HCT116 (cell line): ENCODE results near the gene CNTNAP5. TPM values are rescaled to one million over a fixed set of nuclear protein-coding genes. Genes with fewer than 3 reads are reported as not detected.

Experiments used
- ATAC-seq: fragments of 200-7000 bp; cut with Tn5 transposase; 2 replicates; pipeline ENCODE4 v1.9.1; 2020; ENCODE audit warnings: mild to moderate bottlenecking, moderate library complexity
- BruUV-seq: library from RNA; stranded (reverse); fragments of 400-500 nt; replicated peaks from 2 replicates; lab custom pipeline; 2021; lab: Mats Ljungman, UMichigan
- CTCF ChIA-PET: fragments of 300-600 bp; sonication (Branson Sonifier 250); formaldehyde crosslinking; loops from one replicate; lab custom pipeline; 2021; ENCODE audit warnings: antibody characterized with exemption; lab: Charles Lee
- POLR2A ChIA-PET: fragments of 300-600, 350-600 bp; sonication (Branson Sonifier 250); formaldehyde crosslinking; loops from one replicate; lab custom pipeline; 2021; ENCODE audit warnings: antibody characterized with exemption; lab: Charles Lee
- RAD21 ChIA-PET, 2 experiments: fragments of 300-600 bp; sonication (Branson Sonifier 250); formaldehyde crosslinking; loops; one replicate each; lab custom pipeline; 2023; ENCODE audit warnings: low total read pairs in 2 of 2; ENCODE audit not compliant: uncharacterized antibody in 2 of 2, unreplicated experiment in 2 of 2, low non-redundant PET in 1 of 2; lab: Charles Lee
- DNase-seq: peaks from one replicate; pipeline ENCODE4 v3.0.0-alpha.2; 2010; ENCODE audit warnings: low read depth, low spot score
- H2AFZ ChIP-seq: fragments of 200-600 bp; shearing (Covaris generic), sonication (generic); 2 replicates; pipeline ENCODE4 v1.6.1; 2017; ENCODE audit warnings: low read depth, mixed run types, mixed read lengths, antibody characterized with exemption, low read length; ENCODE audit not compliant: poor library complexity, severe bottlenecking
- H3K27ac ChIP-seq: 2 replicates; pipeline ENCODE4 v1.5.1; 2012; ENCODE audit warnings: low read depth, low read length
- H3K27me3 ChIP-seq: fragments of 200-600 bp; sonication (generic); 2 replicates; pipeline ENCODE4 v1.6.1; 2016; ENCODE audit warnings: mixed run types, low read length, mixed read lengths; ENCODE audit not compliant: insufficient read depth
- H3K36me3 ChIP-seq, 2 experiments: fragments of 200-500 bp in 1 of 2; fragments of 200-600 bp in 1 of 2; sonication (Bioruptor generic) in 1 of 2; sonication (generic) in 1 of 2; 2 replicates each; pipeline versions ENCODE4 v1.5.1 to v1.6.1; 2014 to 2016; ENCODE audit warnings: low read length in 2 of 2, inconsistent platforms in 1 of 2, mixed read lengths in 1 of 2, mixed run types in 1 of 2; ENCODE audit not compliant: insufficient read depth in 2 of 2, control insufficient read depth in 1 of 2
- H3K4me1 ChIP-seq, 2 experiments: fragments of 200-600 bp in 1 of 2; sonication (generic) in 1 of 2; 2 replicates each; pipeline versions ENCODE4 v1.5.1 to v1.6.1; 2012 to 2017; ENCODE audit warnings: low read length in 2 of 2, inconsistent platforms in 1 of 2, mild to moderate bottlenecking in 1 of 2, mixed read lengths in 1 of 2, mixed run types in 1 of 2, moderate library complexity in 1 of 2; ENCODE audit not compliant: insufficient read depth in 2 of 2, control insufficient read depth in 1 of 2
- H3K4me2 ChIP-seq: fragments of 200-600 bp; sonication (generic); 2 replicates; pipeline ENCODE4 v1.6.1; 2017; ENCODE audit warnings: mixed run types, low read length, mixed read lengths
- H3K4me3 ChIP-seq, 2 experiments: fragments of 200-600 bp in 1 of 2; sonication (generic) in 1 of 2; replicated peaks in 1 of 2; 2 replicates each; pipeline ENCODE4 v1.5.1; 2011 to 2016; ENCODE audit warnings: low read length in 2 of 2, control low read depth in 1 of 2, low read depth in 1 of 2, mild to moderate bottlenecking in 1 of 2, mixed read lengths in 1 of 2, mixed run types in 1 of 2
- H3K79me2 ChIP-seq: fragments of 200-600 bp; sonication (generic); 2 replicates; pipeline ENCODE4 v1.6.1; 2017; ENCODE audit warnings: mild to moderate bottlenecking, mixed run types, low read length, moderate library complexity, mixed read lengths; ENCODE audit not compliant: insufficient read depth
- H3K9ac ChIP-seq: fragments of 200-600 bp; sonication (generic); 2 replicates; pipeline ENCODE4 v1.6.1; 2016; ENCODE audit warnings: low read length, mixed read lengths
- H3K9me2 ChIP-seq: fragments of 200-600 bp; sonication (generic), shearing (Covaris generic); 2 replicates; pipeline ENCODE4 v1.6.1; 2017; ENCODE audit warnings: mixed run types, mild to moderate bottlenecking, moderate library complexity; ENCODE audit not compliant: insufficient read depth
- H3K9me3 ChIP-seq, 2 experiments: fragments of 200-500 bp in 1 of 2; fragments of 200-600 bp in 1 of 2; sonication (Bioruptor generic) in 1 of 2; sonication (generic) in 1 of 2; 2 replicates each; pipeline ENCODE4 v1.6.1; 2014 to 2017; ENCODE audit warnings: low read length in 2 of 2, mixed read lengths in 2 of 2, inconsistent platforms in 1 of 2, low read depth in 1 of 2, mild to moderate bottlenecking in 1 of 2, mixed run types in 1 of 2, moderate library complexity in 1 of 2; ENCODE audit not compliant: control insufficient read depth in 1 of 2, insufficient read depth in 1 of 2
- H4K20me1 ChIP-seq: fragments of 200-600 bp; sonication (generic), shearing (Covaris generic); 2 replicates; pipeline ENCODE4 v1.6.1; 2017; ENCODE audit warnings: mixed run types, mild to moderate bottlenecking, moderate library complexity; ENCODE audit not compliant: insufficient read depth
- ATF3 ChIP-seq: IDR thresholded peaks from 2 replicates; pipeline ENCODE4 v1.6.1; 2012
- CBX3 ChIP-seq: IDR thresholded peaks from 2 replicates; pipeline ENCODE4 v1.6.1; 2012; ENCODE audit warnings: low read depth
- ELF1 ChIP-seq: IDR thresholded peaks from 2 replicates; pipeline ENCODE4 v1.6.1; 2012; ENCODE audit warnings: low read depth, borderline replicate concordance
- EZH2phosphoT487 ChIP-seq: fragments of 200-600 bp; IDR thresholded peaks from 2 replicates; pipeline ENCODE4 v1.6.1; 2018; ENCODE audit warnings: antibody characterized with exemption, borderline replicate concordance
- FOSL1 ChIP-seq: IDR thresholded peaks from 2 replicates; pipeline ENCODE4 v1.6.1; 2012; ENCODE audit warnings: low read depth
- MAX ChIP-seq: IDR thresholded peaks from 2 replicates; pipeline ENCODE4 v1.6.1; 2012
- POLR2A ChIP-seq: IDR thresholded peaks from 2 replicates; pipeline ENCODE4 v1.7.0; 2011; ENCODE audit warnings: borderline replicate concordance; ENCODE audit not compliant: insufficient read depth, insufficient read length; ENCODE audit errors: extremely low read depth
- RAD21 ChIP-seq: IDR thresholded peaks from 2 replicates; pipeline ENCODE4 v1.6.1; 2012; ENCODE audit warnings: low read depth, mild to moderate bottlenecking
- SIN3A ChIP-seq: IDR thresholded peaks from 2 replicates; pipeline ENCODE4 v1.6.1; 2012; ENCODE audit warnings: low read depth
- SP1 ChIP-seq: IDR thresholded peaks from 2 replicates; pipeline ENCODE4 v1.6.1; 2012; ENCODE audit warnings: low read depth
- SRF ChIP-seq: IDR thresholded peaks from 2 replicates; pipeline ENCODE4 v1.6.1; 2012; ENCODE audit warnings: low read depth
- TCF7L2 ChIP-seq: IDR thresholded peaks from 2 replicates; pipeline ENCODE4 v1.7.0; 2011; ENCODE audit warnings: borderline replicate concordance, inconsistent platforms; ENCODE audit not compliant: insufficient read depth, insufficient read length; ENCODE audit errors: extremely low read depth
- YY1 ChIP-seq: IDR thresholded peaks from 2 replicates; pipeline ENCODE4 v1.6.1; 2011; ENCODE audit warnings: low read length, low read depth, moderate library complexity, mild to moderate bottlenecking; ENCODE audit not compliant: insufficient replicate concordance; ENCODE audit errors: extremely low read depth
- ZFX ChIP-seq: fragments of 450-650 bp; IDR thresholded peaks from 2 replicates; pipeline ENCODE4 v1.6.1; 2017
- intact Hi-C: fragments of 100-400 bp; cut with micrococcal nuclease; formaldehyde crosslinking; loops from 2 replicates; pipeline ENCODE4 v1.10.0; 2022
- total RNA-seq: library from RNA; stranded (reverse); gene quantifications from one replicate; pipeline ENCODE4 v1.2.1, GENCODE V29; 2021; ENCODE audit not compliant: unreplicated experiment
- TF ChIP-seq, protein P1 (sequence below): IDR thresholded peaks from 2 replicates; pipeline ENCODE4 v1.6.1; 2011; ENCODE audit warnings: mild to moderate bottlenecking, low read length, moderate library complexity; ENCODE audit not compliant: insufficient replicate concordance; ENCODE audit errors: extremely low read depth
- TF ChIP-seq, protein P2 (sequence below): IDR thresholded peaks from 2 replicates; pipeline ENCODE4 v1.6.1; 2012; ENCODE audit warnings: low read depth

CNTNAP5 gene
- total RNA-seq, 1 experiment from 2014 or later: not detected

DNA sequence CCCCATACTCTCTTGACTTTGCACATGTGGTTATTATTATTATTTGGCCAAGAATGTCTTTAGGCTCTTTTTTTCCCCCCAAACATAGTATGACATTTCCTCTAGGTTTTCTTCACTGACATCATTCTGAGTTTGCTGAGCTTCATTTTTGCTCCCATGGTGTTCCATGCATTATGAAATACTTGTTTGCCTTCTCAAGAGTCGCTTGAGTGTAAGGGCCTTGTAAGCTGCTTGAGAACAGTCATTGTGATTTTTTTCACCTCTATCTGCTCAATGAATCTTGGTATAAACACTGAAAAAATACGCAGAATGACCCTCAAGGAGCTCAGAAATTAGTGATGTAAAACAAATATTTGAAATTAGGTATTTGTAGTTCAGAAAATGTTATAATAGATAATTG is 688.9 kb downstream of the CNTNAP5 start:
- no peak overlapping the region for H3K27ac ChIP-seq
- DNase-seq: no peak
- H2AFZ ChIP-seq: no peak overlapping the region
- BruUV-seq: no TSS peak
- TF ChIP-seq TCF7L2: no peak
- no peak for TF ChIP-seq SIN3A
- TF ChIP-seq FOSL1: no peak
- TF ChIP-seq CBX3: no peak
- no peak for TF ChIP-seq ZFX
- TF ChIP-seq RAD21: no peak
- no peak for TF ChIP-seq MAX
- no peak for TF ChIP-seq SP1
- no peaks in the 10 kb centered on the region for H4K20me1 ChIP-seq
- H3K4me1 ChIP-seq: no peaks in the 10 kb centered on the region
- intact Hi-C loops: no loop called here
- no peaks in the 10 kb centered on the region for H3K27me3 ChIP-seq
- POLR2A ChIA-PET: no interaction called here
- ATAC-seq: no peak
- peaks cover 0 to 16% of the 10 kb centered on the region in 2 experiments; a peak in 2 of 4 replicates for H3K9me3 ChIP-seq
- H3K4me2 ChIP-seq: no peak overlapping the region
- H3K9me2 ChIP-seq: no peaks in the 10 kb centered on the region
- no peaks in the 10 kb centered on the region; a peak in 1 of 4 replicates for H3K36me3 ChIP-seq
- H3K79me2 ChIP-seq: no peaks in the 10 kb centered on the region
- H3K4me3 ChIP-seq: no peak overlapping the region
- no peak overlapping the region for H3K9ac ChIP-seq
- RAD21 ChIA-PET: no interaction called here
- CTCF ChIA-PET: no interaction called here

DNA sequence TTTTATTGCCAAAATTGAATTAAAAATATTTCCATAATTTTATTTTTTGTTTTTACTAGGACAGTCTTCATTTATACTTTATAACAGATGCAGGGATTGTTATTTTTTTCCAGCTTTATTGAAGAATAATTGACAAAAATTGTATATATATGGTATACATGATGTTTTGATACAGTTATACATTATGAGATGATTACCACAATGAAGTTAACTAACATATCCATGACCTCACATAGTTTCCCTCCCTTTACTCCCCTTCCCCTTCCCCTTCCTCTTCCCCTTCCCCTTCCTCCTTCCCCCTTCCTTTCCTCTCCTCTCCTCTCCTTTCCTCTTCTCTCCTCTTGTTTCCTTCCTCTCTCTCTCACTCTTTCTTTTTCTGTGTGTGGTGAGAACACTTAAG is 700.1 kb downstream of the CNTNAP5 start:
- Histone ChIP-seq H3K9ac (no peak overlapping the region), H3K4me3 (no peak overlapping the region), H3K27ac (no peak overlapping the region), H4K20me1 (no peaks in the 10 kb centered on the region), H3K4me1 (no peaks in the 10 kb centered on the region), H3K27me3 (no peaks in the 10 kb centered on the region), H3K79me2 (no peaks in the 10 kb centered on the region), H3K9me2 (no peaks in the 10 kb centered on the region), H3K9me3 (peaks cover 0 to 12% of the 10 kb centered on the region in 2 experiments; a peak in 2 of 4 replicates), H2AFZ (no peak overlapping the region), H3K4me2 (no peak overlapping the region), H3K36me3 (no peaks in the 10 kb centered on the region)
- ATAC-seq (no peak), DNase-seq (no peak)
- CTCF ChIA-PET: no interaction called here
- POLR2A ChIA-PET: no interaction called here
- intact Hi-C loops: no loop called here
- no TSS peak for BruUV-seq
- RAD21 ChIA-PET: no interaction called here
- TF ChIP-seq SRF (no peak), FOSL1 (no peak), POLR2A (no peak), SIN3A (no peak), ATF3 (no peak), YY1 (no peak), EZH2phosphoT487 (no peak), SP1 (no peak), ELF1 (no peak)
- TF ChIP-seq, protein P1, sequence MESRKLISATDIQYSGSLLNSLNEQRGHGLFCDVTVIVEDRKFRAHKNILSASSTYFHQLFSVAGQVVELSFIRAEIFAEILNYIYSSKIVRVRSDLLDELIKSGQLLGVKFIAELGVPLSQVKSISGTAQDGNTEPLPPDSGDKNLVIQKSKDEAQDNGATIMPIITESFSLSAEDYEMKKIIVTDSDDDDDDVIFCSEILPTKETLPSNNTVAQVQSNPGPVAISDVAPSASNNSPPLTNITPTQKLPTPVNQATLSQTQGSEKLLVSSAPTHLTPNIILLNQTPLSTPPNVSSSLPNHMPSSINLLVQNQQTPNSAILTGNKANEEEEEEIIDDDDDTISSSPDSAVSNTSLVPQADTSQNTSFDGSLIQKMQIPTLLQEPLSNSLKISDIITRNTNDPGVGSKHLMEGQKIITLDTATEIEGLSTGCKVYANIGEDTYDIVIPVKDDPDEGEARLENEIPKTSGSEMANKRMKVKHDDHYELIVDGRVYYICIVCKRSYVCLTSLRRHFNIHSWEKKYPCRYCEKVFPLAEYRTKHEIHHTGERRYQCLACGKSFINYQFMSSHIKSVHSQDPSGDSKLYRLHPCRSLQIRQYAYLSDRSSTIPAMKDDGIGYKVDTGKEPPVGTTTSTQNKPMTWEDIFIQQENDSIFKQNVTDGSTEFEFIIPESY: no peak
- TF ChIP-seq, protein P2, sequence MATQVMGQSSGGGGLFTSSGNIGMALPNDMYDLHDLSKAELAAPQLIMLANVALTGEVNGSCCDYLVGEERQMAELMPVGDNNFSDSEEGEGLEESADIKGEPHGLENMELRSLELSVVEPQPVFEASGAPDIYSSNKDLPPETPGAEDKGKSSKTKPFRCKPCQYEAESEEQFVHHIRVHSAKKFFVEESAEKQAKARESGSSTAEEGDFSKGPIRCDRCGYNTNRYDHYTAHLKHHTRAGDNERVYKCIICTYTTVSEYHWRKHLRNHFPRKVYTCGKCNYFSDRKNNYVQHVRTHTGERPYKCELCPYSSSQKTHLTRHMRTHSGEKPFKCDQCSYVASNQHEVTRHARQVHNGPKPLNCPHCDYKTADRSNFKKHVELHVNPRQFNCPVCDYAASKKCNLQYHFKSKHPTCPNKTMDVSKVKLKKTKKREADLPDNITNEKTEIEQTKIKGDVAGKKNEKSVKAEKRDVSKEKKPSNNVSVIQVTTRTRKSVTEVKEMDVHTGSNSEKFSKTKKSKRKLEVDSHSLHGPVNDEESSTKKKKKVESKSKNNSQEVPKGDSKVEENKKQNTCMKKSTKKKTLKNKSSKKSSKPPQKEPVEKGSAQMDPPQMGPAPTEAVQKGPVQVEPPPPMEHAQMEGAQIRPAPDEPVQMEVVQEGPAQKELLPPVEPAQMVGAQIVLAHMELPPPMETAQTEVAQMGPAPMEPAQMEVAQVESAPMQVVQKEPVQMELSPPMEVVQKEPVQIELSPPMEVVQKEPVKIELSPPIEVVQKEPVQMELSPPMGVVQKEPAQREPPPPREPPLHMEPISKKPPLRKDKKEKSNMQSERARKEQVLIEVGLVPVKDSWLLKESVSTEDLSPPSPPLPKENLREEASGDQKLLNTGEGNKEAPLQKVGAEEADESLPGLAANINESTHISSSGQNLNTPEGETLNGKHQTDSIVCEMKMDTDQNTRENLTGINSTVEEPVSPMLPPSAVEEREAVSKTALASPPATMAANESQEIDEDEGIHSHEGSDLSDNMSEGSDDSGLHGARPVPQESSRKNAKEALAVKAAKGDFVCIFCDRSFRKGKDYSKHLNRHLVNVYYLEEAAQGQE: no peak
